ENCODE results near the gene SHANK2. TPM values are rescaled to one million over a fixed set of nuclear protein-coding genes. Genes with fewer than 3 reads are reported as not detected.
"Not testable (repeated sequence)": the region's sequence is repeated elsewhere in the genome, so short reads cannot be mapped to it uniquely, and the experiment has no call there.

The SHANK2 gene
- total RNA-seq, 1 donor from 2014 or later: 10.5 TPM

GRCh38 chr11:71237853-71238252 is 14.5 kb downstream of the SHANK2 start:
- Mint-ChIP-seq H3K4me1 (ENCODE audit: unreplicated experiment) (peaks cover 15% of the 10 kb centered on the region), H3K36me3 (ENCODE audit: low read depth, unreplicated experiment) (no peaks in the 10 kb centered on the region), H3K27ac (ENCODE audit: unreplicated experiment) (no peak overlapping the region), H3K9me3 (ENCODE audit: unreplicated experiment) (no peaks in the 10 kb centered on the region), H3K27me3 (ENCODE audit: unreplicated experiment) (no peaks in the 10 kb centered on the region), H3K4me3 (ENCODE audit: unreplicated experiment) (no peak overlapping the region)
- no peak for DNase-seq (ENCODE audit: low spot score)
- TF ChIP-seq, protein P1, sequence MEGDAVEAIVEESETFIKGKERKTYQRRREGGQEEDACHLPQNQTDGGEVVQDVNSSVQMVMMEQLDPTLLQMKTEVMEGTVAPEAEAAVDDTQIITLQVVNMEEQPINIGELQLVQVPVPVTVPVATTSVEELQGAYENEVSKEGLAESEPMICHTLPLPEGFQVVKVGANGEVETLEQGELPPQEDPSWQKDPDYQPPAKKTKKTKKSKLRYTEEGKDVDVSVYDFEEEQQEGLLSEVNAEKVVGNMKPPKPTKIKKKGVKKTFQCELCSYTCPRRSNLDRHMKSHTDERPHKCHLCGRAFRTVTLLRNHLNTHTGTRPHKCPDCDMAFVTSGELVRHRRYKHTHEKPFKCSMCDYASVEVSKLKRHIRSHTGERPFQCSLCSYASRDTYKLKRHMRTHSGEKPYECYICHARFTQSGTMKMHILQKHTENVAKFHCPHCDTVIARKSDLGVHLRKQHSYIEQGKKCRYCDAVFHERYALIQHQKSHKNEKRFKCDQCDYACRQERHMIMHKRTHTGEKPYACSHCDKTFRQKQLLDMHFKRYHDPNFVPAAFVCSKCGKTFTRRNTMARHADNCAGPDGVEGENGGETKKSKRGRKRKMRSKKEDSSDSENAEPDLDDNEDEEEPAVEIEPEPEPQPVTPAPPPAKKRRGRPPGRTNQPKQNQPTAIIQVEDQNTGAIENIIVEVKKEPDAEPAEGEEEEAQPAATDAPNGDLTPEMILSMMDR (IDR thresholded peaks at IDR 0.05; ENCODE audit: unreplicated experiment): no peak

- no peak overlapping the region for H3K4me3 Mint-ChIP-seq (ENCODE audit: unreplicated experiment)
- H3K27me3 Mint-ChIP-seq (ENCODE audit: unreplicated experiment): no peaks in the 10 kb centered on the region
- H3K4me1 Mint-ChIP-seq (ENCODE audit: unreplicated experiment): peaks cover 11% of the 10 kb centered on the region
- no peak overlapping the region for H3K27ac Mint-ChIP-seq (ENCODE audit: unreplicated experiment)
- TF ChIP-seq, protein P1 (IDR thresholded peaks at IDR 0.05; ENCODE audit: unreplicated experiment): no peak
- no peak for DNase-seq (ENCODE audit: low spot score)
- no peaks in the 10 kb centered on the region for H3K36me3 Mint-ChIP-seq (ENCODE audit: low read depth, unreplicated experiment)
- no peaks in the 10 kb centered on the region for H3K9me3 Mint-ChIP-seq (ENCODE audit: unreplicated experiment)
Observed at GRCh38 chr11:71236836-71237475, 15.4 kb downstream of the SHANK2 start.

DNA sequence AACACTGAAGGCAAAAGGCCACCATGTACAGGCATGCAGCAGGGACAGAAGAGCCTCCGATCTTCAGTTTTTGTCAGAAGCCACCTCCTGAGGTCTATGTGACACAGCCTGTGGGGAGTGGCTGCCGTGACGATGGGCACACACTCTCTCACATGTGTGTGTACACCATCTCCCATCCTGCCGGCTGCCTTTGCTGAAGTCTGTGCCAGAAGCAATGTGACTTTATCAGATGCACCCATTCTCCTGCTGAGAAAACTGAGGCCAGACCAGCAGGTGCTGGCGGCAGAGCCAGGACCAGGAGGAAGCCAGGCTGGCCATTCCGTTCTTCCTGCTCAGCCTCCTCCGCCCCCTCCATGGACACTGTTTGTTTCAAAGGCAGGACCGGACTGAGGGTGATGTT is 16.7 kb downstream of the SHANK2 start:
- Mint-ChIP-seq H3K4me1 (ENCODE audit: unreplicated experiment) (peaks cover 3% of the 10 kb centered on the region), H3K27ac (ENCODE audit: unreplicated experiment) (no peak overlapping the region), H3K4me3 (ENCODE audit: unreplicated experiment) (no peak overlapping the region), H3K27me3 (ENCODE audit: unreplicated experiment) (no peaks in the 10 kb centered on the region), H3K36me3 (ENCODE audit: low read depth, unreplicated experiment) (no peaks in the 10 kb centered on the region), H3K9me3 (ENCODE audit: unreplicated experiment) (no peaks in the 10 kb centered on the region)
- no peak for DNase-seq (ENCODE audit: low spot score)
- TF ChIP-seq, protein P1 (IDR thresholded peaks at IDR 0.05; ENCODE audit: unreplicated experiment): no peak

DNA sequence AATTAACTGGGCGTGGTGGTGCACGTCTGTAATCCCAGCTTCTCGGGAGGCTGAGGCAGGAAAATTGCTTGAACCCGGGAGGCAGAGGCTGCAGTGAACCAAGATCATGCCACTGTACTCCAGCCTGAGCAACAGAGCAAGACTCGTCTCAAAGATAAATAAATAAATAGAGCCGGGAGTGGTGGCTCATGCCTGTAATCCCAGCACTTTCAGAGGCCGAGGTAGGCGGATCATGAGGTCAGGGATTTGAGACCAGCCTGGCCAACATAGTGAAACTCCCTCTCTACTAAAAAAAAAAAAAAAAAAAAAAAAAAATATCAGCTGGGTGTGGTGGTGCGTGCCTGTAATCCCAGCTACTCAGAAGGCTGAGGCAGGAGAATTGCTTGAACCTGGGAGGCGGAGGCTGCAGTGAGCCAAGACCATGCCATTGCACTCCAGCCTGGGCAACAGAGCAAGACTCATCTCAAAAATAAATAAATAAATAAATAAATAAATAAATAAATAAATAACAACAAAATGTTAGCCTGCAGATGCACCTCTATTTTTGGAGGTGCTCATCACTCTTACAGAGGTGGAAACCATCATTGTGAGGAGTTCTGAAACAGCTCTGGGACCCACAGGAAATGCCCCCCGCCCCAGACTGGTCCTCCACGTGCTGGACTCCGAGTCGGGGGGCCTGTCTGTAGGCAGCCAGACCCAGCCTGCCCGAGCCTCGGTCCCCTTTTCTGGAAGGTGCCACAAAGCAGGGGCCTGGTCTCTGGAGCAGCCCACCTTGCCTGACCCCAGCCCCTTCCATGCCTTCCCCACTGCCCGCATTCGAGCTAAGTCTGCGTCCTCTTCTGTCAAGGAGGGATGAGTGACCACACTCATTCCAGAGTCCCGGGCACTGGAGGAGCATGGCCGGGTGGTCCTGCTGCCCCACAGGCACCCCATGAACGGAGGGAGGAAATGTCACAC is 18.2 kb downstream of the SHANK2 start:
- H3K4me3 Mint-ChIP-seq (ENCODE audit: unreplicated experiment); H3K27ac Mint-ChIP-seq (ENCODE audit: unreplicated experiment); H3K9me3 Mint-ChIP-seq (ENCODE audit: unreplicated experiment); H3K27me3 Mint-ChIP-seq (ENCODE audit: unreplicated experiment); H3K36me3 Mint-ChIP-seq (ENCODE audit: low read depth, unreplicated experiment); DNase-seq (ENCODE audit: low spot score); H3K4me1 Mint-ChIP-seq (ENCODE audit: unreplicated experiment): not testable (repeated sequence)

GRCh38 chr11:71232364-71232763 is 20.0 kb downstream of the SHANK2 start:
- TF ChIP-seq, protein P1 (IDR thresholded peaks at IDR 0.05; ENCODE audit: unreplicated experiment): no peak
- Mint-ChIP-seq H3K36me3 (ENCODE audit: low read depth, unreplicated experiment) (no peaks in the 10 kb centered on the region), H3K27me3 (ENCODE audit: unreplicated experiment) (no peaks in the 10 kb centered on the region), H3K4me1 (ENCODE audit: unreplicated experiment) (no peaks in the 10 kb centered on the region), H3K9me3 (ENCODE audit: unreplicated experiment) (no peaks in the 10 kb centered on the region), H3K4me3 (ENCODE audit: unreplicated experiment) (no peak overlapping the region), H3K27ac (ENCODE audit: unreplicated experiment) (no peak overlapping the region)
- no peak for DNase-seq (ENCODE audit: low spot score)

All from endothelial cell (in vitro differentiated cells).